SU-DHL-6 (cell line): ENCODE data around the gene AMN1.

ENCODE experiments used
- EZH2phosphoT487 ChIP-seq: fragments of 200-600 bp; sonication (generic), shearing (Covaris generic); conservative IDR thresholded peaks from 2 replicates; pipeline ENCODE4 v1.6.1; 2018; ENCODE audit warnings: mild to moderate bottlenecking, antibody characterized with exemption, low read length, moderate library complexity, mixed read lengths
- TF ChIP-seq, protein P1 (sequence below): fragments of 200-600 bp; sonication (generic); IDR thresholded peaks from one replicate; pipeline ENCODE4 v1.5.1; 2017; ENCODE audit warnings: antibody characterized with exemption, mild to moderate bottlenecking, low read length, moderate library complexity; ENCODE audit not compliant: insufficient read depth, poor library complexity, severe bottlenecking

DNA sequence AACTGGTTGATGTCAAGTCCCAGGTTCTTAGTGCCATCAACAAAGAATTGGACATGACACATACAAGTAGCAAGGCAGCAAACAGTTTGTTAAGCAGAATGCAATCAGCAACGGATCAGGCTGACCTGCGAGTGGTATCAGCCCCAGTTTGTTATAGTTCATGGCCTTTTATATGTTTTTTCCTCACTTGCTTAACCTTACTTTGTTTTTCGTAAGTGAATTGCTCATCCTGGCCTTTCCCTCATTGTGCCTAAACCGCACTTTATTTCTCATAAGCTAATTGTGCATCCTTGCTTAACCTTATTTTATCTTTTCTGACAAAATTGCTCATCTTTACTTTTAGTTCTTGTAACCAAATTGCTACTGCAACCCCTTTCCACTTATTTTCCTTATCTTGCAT, 65.2 kb downstream of the AMN1 start:
- TF ChIP-seq, protein P1, sequence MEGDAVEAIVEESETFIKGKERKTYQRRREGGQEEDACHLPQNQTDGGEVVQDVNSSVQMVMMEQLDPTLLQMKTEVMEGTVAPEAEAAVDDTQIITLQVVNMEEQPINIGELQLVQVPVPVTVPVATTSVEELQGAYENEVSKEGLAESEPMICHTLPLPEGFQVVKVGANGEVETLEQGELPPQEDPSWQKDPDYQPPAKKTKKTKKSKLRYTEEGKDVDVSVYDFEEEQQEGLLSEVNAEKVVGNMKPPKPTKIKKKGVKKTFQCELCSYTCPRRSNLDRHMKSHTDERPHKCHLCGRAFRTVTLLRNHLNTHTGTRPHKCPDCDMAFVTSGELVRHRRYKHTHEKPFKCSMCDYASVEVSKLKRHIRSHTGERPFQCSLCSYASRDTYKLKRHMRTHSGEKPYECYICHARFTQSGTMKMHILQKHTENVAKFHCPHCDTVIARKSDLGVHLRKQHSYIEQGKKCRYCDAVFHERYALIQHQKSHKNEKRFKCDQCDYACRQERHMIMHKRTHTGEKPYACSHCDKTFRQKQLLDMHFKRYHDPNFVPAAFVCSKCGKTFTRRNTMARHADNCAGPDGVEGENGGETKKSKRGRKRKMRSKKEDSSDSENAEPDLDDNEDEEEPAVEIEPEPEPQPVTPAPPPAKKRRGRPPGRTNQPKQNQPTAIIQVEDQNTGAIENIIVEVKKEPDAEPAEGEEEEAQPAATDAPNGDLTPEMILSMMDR: no peak
- no peak for TF ChIP-seq EZH2phosphoT487
